ENCODE data around the gene LUC7L3.

The LUC7L3 gene

DNA sequence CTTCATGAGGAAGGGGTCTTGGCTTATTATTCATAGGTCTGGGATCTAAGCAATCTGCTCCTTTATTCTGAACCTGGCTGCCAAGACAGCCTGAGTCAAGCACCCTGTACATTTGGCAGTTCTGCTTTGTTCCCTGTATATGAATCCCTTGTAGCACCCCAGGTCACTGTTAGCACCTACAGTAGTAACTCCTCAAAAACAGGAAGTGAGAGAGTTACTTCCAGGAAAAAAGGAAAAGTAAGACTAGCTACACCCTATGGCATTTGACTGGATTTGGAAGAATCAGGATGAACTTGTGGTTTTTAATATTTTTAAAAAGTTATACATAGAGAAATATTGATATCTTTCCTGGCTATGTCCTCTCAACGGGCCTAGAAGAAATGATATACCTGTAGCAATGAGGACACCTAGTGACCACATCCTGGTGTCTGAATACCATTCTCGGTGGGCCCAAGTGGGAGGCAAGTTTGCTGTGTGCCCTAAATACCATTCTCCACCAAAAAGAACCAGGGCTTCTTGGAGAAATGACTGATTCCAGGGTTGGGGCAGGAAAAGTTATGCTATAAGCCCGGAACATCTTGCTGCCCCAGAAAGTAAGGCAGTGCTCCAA, 21.6 kb upstream of the LUC7L3 start:
- no peak for DNase-seq (ENCODE audit: low read depth in 1 of 2, low spot score in 1 of 2)
- Histone ChIP-seq H3K27me3 (ENCODE audit: insufficient read depth, poor library complexity, severe bottlenecking) (no peaks in the 10 kb centered on the region), H3K4me3 (replicated peaks; ENCODE audit: insufficient read depth, low read length) (no peak overlapping the region), H3K27ac (replicated peaks) (no peak overlapping the region)
- TF ChIP-seq SPI1 (IDR thresholded peaks at IDR 0.05; ENCODE audit: borderline replicate concordance, low read depth): peak; percentile 59
- TF ChIP-seq, protein P1, sequence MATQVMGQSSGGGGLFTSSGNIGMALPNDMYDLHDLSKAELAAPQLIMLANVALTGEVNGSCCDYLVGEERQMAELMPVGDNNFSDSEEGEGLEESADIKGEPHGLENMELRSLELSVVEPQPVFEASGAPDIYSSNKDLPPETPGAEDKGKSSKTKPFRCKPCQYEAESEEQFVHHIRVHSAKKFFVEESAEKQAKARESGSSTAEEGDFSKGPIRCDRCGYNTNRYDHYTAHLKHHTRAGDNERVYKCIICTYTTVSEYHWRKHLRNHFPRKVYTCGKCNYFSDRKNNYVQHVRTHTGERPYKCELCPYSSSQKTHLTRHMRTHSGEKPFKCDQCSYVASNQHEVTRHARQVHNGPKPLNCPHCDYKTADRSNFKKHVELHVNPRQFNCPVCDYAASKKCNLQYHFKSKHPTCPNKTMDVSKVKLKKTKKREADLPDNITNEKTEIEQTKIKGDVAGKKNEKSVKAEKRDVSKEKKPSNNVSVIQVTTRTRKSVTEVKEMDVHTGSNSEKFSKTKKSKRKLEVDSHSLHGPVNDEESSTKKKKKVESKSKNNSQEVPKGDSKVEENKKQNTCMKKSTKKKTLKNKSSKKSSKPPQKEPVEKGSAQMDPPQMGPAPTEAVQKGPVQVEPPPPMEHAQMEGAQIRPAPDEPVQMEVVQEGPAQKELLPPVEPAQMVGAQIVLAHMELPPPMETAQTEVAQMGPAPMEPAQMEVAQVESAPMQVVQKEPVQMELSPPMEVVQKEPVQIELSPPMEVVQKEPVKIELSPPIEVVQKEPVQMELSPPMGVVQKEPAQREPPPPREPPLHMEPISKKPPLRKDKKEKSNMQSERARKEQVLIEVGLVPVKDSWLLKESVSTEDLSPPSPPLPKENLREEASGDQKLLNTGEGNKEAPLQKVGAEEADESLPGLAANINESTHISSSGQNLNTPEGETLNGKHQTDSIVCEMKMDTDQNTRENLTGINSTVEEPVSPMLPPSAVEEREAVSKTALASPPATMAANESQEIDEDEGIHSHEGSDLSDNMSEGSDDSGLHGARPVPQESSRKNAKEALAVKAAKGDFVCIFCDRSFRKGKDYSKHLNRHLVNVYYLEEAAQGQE (IDR thresholded peaks at IDR 0.05; ENCODE audit: insufficient replicate concordance, low read depth): no peak

DNA sequence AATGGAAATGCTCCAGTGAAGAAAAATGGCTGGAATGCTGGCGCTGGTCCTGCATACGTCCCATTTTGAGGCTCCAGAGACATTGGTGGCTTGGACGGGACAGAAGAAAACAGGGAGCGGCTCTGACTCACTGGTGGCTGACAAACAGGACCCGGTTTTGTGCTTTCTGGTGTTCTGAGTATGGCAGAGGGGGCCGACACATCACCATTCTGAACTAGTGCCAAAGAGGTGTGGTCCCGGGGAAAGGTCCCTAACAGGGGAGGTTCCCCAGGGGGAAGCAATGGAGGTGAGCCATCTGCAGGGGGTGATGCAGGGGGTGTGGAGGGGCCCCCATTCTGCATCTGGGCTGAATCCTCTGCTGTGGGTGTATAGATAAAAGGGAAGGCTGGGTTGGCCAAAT, 20.0 kb upstream of the LUC7L3 start:
- Histone ChIP-seq H3K27ac (replicated peaks) (no peak overlapping the region), H3K4me3 (replicated peaks; ENCODE audit: insufficient read depth, low read length) (no peak overlapping the region), H3K27me3 (ENCODE audit: insufficient read depth, poor library complexity, severe bottlenecking) (no peaks in the 10 kb centered on the region)
- no peak for TF ChIP-seq POLR2AphosphoS5 (IDR thresholded peaks at IDR 0.05; ENCODE audit: low read depth)
- TF ChIP-seq, protein P2, sequence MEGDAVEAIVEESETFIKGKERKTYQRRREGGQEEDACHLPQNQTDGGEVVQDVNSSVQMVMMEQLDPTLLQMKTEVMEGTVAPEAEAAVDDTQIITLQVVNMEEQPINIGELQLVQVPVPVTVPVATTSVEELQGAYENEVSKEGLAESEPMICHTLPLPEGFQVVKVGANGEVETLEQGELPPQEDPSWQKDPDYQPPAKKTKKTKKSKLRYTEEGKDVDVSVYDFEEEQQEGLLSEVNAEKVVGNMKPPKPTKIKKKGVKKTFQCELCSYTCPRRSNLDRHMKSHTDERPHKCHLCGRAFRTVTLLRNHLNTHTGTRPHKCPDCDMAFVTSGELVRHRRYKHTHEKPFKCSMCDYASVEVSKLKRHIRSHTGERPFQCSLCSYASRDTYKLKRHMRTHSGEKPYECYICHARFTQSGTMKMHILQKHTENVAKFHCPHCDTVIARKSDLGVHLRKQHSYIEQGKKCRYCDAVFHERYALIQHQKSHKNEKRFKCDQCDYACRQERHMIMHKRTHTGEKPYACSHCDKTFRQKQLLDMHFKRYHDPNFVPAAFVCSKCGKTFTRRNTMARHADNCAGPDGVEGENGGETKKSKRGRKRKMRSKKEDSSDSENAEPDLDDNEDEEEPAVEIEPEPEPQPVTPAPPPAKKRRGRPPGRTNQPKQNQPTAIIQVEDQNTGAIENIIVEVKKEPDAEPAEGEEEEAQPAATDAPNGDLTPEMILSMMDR (IDR thresholded peaks at IDR 0.05; ENCODE audit: insufficient read depth, low read length): no peak
- TF ChIP-seq, protein P1 (IDR thresholded peaks at IDR 0.05; ENCODE audit: insufficient replicate concordance, low read depth): no peak
- no peak for TF ChIP-seq SPI1 (IDR thresholded peaks at IDR 0.05; ENCODE audit: borderline replicate concordance, low read depth)
- no peak for TF ChIP-seq GABPA (IDR thresholded peaks at IDR 0.05; ENCODE audit: low read depth)
- no peak for DNase-seq (ENCODE audit: low read depth in 1 of 2, low spot score in 1 of 2)

DNA sequence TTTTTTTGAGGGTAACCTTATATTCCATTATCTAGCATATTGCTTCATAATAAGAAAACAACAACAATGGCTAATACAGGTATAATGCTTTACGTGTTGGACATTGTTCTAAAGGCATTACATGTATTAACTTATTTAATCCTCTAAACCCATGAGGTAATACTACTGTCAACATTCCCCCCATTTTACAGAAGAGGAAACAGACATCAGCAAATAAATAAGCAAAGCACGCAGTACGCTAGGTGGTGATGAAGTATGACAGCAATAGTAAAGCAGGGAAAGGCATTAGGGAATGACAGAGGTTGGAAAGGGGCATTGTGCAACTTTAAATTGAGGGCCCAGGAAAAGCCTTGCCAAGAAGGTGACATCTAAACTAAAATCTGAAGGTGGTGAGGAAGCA, 16.2 kb upstream of the LUC7L3 start:
- Histone ChIP-seq H3K4me3 (replicated peaks; ENCODE audit: insufficient read depth, low read length) (no peak overlapping the region), H3K27me3 (ENCODE audit: insufficient read depth, poor library complexity, severe bottlenecking) (no peaks in the 10 kb centered on the region), H3K27ac (replicated peaks) (no peak overlapping the region)
- no peak for DNase-seq (ENCODE audit: low read depth in 1 of 2, low spot score in 1 of 2)
- TF ChIP-seq POLR2AphosphoS5 (IDR thresholded peaks at IDR 0.05; ENCODE audit: low read depth): no peak
- TF ChIP-seq, protein P1 (IDR thresholded peaks at IDR 0.05; ENCODE audit: insufficient replicate concordance, low read depth): no peak
- TF ChIP-seq, protein P2 (IDR thresholded peaks at IDR 0.05; ENCODE audit: insufficient read depth, low read length): no peak
- TF ChIP-seq GABPA (IDR thresholded peaks at IDR 0.05; ENCODE audit: low read depth): no peak
